NCI-H2196 (cell line): ENCODE measurements around the gene SPANXN3.
"Not testable (repeated sequence)": the region's sequence is repeated elsewhere in the genome, so short reads cannot be mapped to it uniquely, and the experiment has no call there.

Experiments used
- DNase-seq: peaks from one replicate; lab custom pipeline; 2025; ENCODE audit not compliant: unreplicated experiment; lab: John Stamatoyannopoulos, UW

Gene SPANXN3, protein sequence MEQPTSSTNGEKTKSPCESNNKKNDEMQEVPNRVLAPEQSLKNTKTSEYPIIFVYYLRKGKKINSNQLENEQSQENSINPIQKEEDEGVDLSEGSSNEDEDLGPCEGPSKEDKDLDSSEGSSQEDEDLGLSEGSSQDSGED

DNA sequence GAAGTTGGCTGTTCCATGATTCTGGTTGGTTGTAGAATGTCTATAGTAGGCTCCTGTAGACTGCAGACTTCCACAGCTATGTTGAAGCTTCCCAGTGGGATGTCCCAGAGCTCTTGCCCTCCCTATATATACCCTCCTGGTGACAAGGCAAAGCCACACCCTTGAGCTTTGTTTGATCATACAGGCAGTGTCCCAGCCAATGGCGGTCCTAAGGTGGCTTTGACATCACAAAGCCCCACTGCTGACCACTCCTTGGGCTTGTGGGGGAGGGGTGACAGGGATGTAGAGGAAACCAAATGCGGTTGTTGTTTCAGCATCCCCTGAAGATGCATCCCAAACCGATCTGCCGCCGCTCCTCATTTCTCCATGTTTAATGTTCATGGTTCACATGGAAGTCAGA lies at the start of gene SPANXN3:
SPANXN3 (minus strand) TSS at position 101 of the 400 bp plus-strand sequence; CDS start at position 17, 84 bp downstream.
- not testable (repeated sequence) for DNase-seq

DNA sequence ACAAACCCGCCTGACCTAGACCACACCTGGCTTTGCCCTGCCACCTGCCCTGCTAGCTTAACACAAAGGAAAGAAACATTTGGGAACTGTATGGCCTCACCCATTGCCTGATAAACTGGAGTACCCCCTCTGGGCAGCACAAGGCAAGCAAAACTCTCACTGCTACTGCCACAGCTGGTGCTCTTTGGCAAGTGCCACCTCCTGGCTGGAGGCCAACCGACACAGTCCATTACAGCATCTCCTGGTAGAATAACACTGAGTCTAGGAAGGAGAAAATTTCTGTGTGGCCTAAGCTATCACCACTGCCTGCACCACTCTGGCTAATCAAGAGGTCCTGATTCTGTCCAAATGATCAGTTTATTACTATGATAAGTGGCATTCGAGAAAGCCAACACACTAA lies 18.9 kb upstream of the SPANXN3 start:
- no peak for DNase-seq

DNA sequence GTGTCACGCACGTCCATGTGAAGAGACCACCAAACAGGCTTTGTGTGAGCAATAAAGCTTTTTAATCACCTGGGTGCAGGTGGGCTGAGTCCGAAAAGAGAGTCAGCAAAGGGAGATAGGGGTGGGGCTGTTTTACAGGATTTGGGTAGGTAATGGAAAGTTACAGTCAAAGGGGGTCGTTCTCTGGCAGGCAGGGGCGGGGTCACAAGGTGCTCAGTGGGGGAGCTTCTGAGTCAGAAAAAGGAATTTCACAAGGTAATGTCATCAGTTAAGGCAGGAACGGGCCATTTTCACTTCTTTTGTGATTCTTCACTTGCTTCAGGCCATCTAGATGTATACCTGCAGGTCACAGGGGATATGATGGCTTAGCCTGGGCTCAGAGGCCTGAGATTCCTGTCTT lies 15.1 kb downstream of the SPANXN3 start:
- DNase-seq: not testable (repeated sequence)

DNA sequence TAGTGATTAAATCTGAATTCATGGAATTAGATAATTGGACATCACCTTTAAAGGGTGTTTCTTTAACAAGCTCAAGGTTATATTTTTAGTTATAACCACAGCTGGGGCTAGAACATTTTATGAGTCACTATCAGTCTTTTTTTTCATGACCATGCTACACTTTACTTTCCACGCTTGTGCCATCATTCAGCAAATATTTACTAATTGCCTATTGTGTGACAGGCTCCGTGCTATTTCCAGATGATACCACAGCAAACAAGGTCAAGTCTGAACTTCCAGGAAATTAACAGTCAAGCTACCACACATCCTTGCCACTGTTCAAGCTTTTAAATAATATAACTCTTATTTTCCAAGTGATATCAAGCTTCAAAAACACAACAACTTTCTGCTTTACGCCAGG lies 16.5 kb downstream of the SPANXN3 start:
- no peak for DNase-seq

DNA sequence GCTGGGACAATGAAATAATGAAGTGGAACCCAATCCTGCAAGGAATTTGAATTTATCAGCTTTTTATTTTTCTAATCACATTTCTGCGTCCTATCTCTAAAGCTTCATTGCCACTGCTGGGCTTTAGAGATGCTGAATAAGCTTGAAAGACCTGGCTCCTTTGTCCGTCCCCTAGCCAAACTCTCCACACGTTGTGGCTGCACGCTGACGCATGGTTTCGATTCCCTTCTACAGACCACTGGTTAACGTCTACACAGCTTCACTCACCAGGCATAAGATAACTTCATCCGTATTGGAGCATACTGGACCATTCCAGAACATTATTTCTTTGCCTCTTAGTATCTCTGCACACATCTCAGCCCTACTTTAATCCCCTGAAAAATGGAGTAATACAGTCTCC lies 31.2 kb downstream of the SPANXN3 start:
- no peak for DNase-seq

DNA sequence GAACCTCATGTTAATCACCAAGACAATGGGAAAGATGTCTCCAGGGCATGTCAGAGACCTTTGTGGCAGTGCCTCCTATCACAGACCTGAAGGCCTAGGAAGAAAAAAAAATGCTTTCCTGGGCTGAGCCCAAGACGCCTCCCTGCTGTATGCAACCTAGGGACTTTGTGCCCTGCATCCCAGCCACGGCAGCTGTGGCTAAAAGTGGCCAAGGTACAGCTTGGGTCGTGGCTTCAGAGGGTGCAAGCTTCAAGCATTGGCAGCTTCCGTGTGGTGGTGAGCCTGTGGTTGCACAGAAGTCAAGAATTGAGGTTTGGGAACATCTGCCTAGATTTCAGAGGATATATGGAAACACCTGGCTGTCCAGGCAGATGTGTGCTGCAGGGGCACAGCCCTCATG lies 40.5 kb downstream of the SPANXN3 start:
- DNase-seq: no peak

DNA sequence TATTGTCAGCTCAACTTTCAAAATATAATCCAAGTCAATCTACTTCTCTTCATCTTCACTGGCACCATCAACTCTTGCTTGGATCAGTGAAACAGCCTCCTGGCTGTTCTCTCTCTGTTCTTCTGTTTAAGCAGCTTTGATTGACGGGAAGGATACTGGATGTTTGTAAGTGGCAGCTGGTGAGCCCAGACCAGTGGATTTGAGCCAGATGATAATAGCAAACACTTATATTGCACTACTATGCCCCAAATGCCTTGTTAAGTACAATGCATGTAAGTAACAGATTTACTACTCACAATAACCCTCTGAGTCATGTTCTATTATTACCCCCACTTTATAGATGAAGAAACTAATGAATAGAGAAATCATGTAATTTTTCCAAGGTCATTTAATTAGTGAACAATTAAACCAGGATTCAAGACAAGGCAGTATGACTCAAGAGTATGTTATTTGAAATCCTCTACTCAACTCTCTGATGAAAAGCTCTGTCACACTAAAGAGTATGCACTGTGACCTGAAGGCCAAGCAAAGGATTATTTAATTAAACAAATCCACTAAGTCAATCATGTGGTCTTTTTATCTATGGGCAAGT lies 44.8 kb downstream of the SPANXN3 start:
- DNase-seq: no peak

DNA sequence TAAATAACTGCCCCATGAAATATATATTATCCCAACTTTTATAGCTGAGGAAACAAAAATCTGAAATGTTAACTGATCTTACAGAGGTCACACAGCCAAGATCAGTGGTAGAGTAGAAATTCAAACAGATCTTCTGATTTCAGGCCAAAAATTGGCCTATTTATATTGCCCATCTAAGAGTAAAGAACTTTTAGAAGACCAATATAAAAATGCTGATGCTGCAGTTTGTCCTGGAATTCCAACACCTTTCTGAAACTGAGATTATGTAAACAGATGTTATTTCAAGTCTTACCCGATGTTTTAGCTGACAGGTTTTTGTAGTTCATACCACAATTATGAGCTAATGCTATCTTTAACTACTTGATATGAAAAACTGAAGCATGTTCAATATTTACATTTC lies 51.1 kb downstream of the SPANXN3 start:
- no peak for DNase-seq

DNA sequence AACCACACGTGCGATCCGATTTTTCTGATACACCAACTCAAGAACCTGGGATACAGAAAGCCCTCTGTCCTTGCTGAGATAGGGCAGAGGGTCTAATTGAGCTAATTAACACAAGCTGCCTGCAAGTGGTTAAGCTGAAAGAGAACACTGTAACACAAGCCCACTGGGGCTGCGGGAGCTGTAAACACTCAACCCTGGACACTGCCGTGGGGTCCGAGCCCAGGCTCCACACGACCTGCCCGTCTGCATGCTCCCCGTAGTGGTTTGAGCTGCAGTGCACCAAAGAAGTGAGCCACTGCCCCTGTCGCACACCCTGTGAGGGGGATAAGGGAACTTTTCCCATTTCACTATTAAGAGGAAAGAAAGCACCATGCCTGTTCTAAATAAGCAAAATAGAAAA lies 54.6 kb downstream of the SPANXN3 start:
- no peak for DNase-seq

DNA sequence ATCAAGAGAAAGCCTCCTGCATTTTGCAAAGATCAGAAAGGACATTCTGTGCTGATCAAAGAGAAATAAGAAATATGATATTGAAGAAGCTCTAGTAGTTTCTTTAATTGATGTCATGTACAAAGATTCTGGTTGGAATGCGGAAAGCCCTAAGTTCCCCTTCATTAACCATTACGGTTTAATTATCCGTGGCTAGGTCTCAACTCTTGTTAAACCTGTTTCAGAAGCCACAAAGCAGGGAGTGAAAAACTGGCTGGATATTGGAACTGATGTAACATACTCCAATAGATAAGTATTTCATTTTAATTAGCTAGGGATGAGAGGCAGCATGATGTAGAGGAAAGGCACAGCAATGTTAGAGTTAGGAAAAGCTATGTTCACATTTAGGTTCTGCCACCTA lies 55.7 kb downstream of the SPANXN3 start:
- no peak for DNase-seq
